OCI-LY3 (cell line): Measurements from ENCODE around the gene LHPP.

ENCODE experiments used
- CTCF ChIP-seq: fragments of 200-600, 300-600 bp; sonication (generic); IDR thresholded peaks from 2 replicates; pipeline ENCODE4 v1.5.1; 2014; ENCODE audit warnings: antibody characterized with exemption, low read length, low read depth
- EZH2phosphoT487 ChIP-seq: fragments of 200-600 bp; shearing (Covaris generic); IDR thresholded peaks from 2 replicates; pipeline ENCODE4 v1.6.1; 2018; ENCODE audit warnings: antibody characterized with exemption, mixed run types, low read depth

DNA sequence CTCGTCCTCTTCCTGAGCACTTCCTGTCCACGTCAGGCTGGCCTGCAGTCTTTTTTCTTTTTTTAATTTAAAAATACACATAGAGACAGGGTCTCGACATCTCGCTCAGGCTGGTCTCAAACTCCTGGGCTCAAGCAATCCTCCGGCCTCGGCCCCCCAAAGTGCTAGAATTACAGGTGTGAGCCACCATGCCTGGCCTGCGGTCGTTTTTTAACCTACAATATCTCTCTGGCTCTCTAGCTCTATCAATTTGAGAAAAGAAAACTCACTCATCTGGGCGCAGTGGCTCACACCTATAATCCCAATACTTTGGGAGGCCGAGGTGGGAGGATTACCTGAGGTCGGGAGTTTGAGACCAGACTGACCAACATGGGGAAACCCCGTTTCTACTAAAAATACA is 38.9 kb upstream of the LHPP start:
- TF ChIP-seq CTCF = no peak
- no peak for TF ChIP-seq EZH2phosphoT487
